KBM-7 (cell line): Measurements from ENCODE around the gene ZNF71.
"Not testable (repeated sequence)": the region's sequence is repeated elsewhere in the genome, so short reads cannot be mapped to it uniquely, and the experiment has no call there.

Experiments used
- DNase-seq: peaks from one replicate; pipeline ENCODE4 v3.0.0-alpha.2; 2015
- in situ Hi-C: fragments of 300-500 bp; cut with MboI; formaldehyde crosslinking; loops from 2 replicates; pipeline ENCODE4 v1.14.3; 2020; ENCODE audit warnings: low sequenced_read_pairs, low pct_unique_long_range_greater_than_20kb, mixed read lengths

Gene ZNF71

DNA sequence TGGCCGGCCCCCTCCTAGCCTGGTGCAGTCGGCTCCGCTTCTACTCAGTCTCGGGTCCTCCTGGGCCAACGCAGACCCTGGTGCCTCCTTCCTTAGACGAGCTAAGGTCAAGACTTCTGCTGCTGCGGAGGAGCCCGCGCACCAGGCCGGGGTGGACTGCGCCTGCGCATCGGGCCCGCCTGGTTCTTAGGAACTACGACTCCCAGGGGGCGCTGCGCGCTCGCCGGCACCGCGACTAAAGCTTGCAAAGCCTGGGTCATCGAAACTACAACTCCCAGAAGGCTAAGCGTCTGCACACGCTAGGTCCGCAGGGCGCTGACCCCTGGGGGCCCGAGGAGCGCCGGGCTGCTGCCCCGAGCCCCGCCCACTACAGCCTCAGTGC lies 76.5 kb downstream of the ZNF71 start, which contains the start of gene ZNF835:
ZNF835 (minus strand) TSS at position 145 of the 382 bp plus-strand sequence. CDS start 6,559 bp downstream, outside the sequence.
- in situ Hi-C loops, result no loop called here
- DNase-seq, result no peak

DNA sequence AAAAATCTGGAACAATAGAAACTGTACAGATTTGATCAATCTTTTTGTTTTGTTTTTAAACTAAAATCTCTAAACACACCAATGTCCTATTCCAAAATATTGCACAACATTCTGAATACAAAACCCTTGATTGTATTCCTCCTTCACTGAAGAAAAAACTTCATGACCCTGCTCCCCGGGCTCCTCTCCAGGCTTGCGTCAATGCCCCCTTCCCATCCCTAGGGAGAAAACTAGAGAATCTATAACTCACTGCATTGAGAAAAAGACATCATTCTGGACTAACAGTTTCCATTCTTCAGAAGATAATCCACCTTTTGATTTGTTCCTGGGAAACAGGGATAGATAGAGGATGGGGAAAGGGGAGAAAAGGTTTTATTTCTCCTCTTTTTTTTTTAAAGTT lies 77.5 kb downstream of the ZNF71 start:
- DNase-seq, in situ Hi-C loops: not testable (repeated sequence)
